ENCODE data around the gene GREB1.

DNA sequence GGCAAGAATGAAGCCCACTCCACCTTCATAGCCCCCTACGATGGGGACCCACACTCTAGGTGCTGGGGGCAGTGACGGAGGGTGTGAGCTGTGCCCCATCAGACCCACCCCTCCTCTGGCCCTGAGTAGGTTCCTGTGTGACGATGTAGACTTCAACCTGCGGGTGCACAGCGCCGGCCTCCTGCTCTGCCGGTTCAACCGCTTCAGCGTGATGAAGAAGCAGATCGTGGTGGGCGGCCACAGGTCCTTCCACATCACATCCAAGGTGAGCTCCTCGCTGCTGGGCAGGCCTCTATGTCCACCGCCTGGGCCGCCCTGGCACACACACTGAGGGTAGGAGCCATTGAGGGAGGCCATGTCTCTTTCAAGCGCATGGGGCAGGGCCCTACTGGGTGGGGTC lies 101.3 kb downstream of the GREB1 start:
- no peak for TF ChIP-seq YY1 (tag by site-specific recombination; IDR thresholded peaks at IDR 0.05)
- no peak for TF ChIP-seq BCL11B (tag by site-specific recombination; IDR thresholded peaks at IDR 0.05; ENCODE audit: low read depth)
- TF ChIP-seq, protein P1, sequence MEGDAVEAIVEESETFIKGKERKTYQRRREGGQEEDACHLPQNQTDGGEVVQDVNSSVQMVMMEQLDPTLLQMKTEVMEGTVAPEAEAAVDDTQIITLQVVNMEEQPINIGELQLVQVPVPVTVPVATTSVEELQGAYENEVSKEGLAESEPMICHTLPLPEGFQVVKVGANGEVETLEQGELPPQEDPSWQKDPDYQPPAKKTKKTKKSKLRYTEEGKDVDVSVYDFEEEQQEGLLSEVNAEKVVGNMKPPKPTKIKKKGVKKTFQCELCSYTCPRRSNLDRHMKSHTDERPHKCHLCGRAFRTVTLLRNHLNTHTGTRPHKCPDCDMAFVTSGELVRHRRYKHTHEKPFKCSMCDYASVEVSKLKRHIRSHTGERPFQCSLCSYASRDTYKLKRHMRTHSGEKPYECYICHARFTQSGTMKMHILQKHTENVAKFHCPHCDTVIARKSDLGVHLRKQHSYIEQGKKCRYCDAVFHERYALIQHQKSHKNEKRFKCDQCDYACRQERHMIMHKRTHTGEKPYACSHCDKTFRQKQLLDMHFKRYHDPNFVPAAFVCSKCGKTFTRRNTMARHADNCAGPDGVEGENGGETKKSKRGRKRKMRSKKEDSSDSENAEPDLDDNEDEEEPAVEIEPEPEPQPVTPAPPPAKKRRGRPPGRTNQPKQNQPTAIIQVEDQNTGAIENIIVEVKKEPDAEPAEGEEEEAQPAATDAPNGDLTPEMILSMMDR (tag by site-specific recombination; IDR thresholded peaks at IDR 0.05), result no peak
- no peak for TF ChIP-seq ZNF114 (tag by site-specific recombination; IDR thresholded peaks at IDR 0.05)
